ENCODE results near the gene SLC38A7. TPM values are rescaled to one million over a fixed set of nuclear protein-coding genes. Genes with fewer than 3 reads are reported as not detected.

The SLC38A7 gene
- total and polyA plus RNA-seq, 2 donors (not counting 3 experiments of a cell fraction or from before 2014, with no cell fraction given): 33.2 to 44.4 TPM

- Histone ChIP-seq H3K4me3 (replicated peaks in 1 of 3; ENCODE audit: insufficient read depth in 1 of 3, low read depth in 1 of 3, low read length in 3 of 3) (no peak overlapping the region), H3K4me2 (ENCODE audit: insufficient read depth, low read length) (no peak overlapping the region), H3K4me1 (ENCODE audit: control insufficient read depth, extremely low read depth, insufficient read depth, low read length) (no peaks in the 10 kb centered on the region), H3K36me3 (ENCODE audit: control insufficient read depth in 2 of 2, extremely low read depth in 1 of 2, insufficient read depth in 2 of 2, low read length in 2 of 2) (no peaks in the 10 kb centered on the region), H3K79me2 (ENCODE audit: control insufficient read depth, insufficient read depth, low read length) (no peaks in the 10 kb centered on the region), H3K9me1 (replicated peaks; ENCODE audit: control insufficient read depth, extremely low read depth, insufficient read depth, low read length) (no peaks in the 10 kb centered on the region), H3K9me3 (replicated peaks; ENCODE audit: control insufficient read depth, insufficient read depth, low read length) (no peaks in the 10 kb centered on the region), H3K9ac (replicated peaks; ENCODE audit: extremely low read depth, insufficient read depth, low read length) (no peak overlapping the region), H2AFZ (ENCODE audit: low read depth, low read length) (no peak overlapping the region), H3K27me3 (ENCODE audit: control insufficient read depth in 2 of 2, insufficient read depth in 2 of 2, low read length in 2 of 2) (peaks cover 2 to 5% of the 10 kb centered on the region in 2 experiments), H4K20me1 (replicated peaks; ENCODE audit: control insufficient read depth, extremely low read depth, insufficient read depth, low read length) (no peaks in the 10 kb centered on the region), H3K27ac (ENCODE audit: insufficient read depth, low read depth, low read length) (no peak overlapping the region)
- DNase-seq (ENCODE audit: low read depth, low spot score) (no peak), FAIRE-seq (no peak)
- TF ChIP-seq POLR2AphosphoS5 (IDR thresholded peaks at IDR 0.05; ENCODE audit: insufficient read depth, low read depth, low read length) (no peak), FOS (IDR thresholded peaks at IDR 0.05; ENCODE audit: borderline replicate concordance, insufficient read depth, low read length) (no peak), GATA2 (IDR thresholded peaks at IDR 0.05; ENCODE audit: insufficient read depth, insufficient read length, low read depth, low read length) (no peak), JUN (IDR thresholded peaks at IDR 0.05; ENCODE audit: borderline replicate concordance, insufficient read depth, insufficient read length, low read depth) (no peak), MYC (IDR thresholded peaks at IDR 0.05; ENCODE audit: low read depth, low read length) (no peak), CTCF (IDR thresholded peaks at IDR 0.05; ENCODE audit: extremely low read depth in 1 of 2, insufficient read depth in 1 of 2, low read depth in 1 of 2, low read length in 2 of 2) (no peak), MAX (IDR thresholded peaks at IDR 0.05; ENCODE audit: insufficient read depth, insufficient read length) (no peak), POLR2A (IDR thresholded peaks at IDR 0.05; ENCODE audit: low read depth, low read length) (no peak), EZH2 (IDR thresholded peaks at IDR 0.05; ENCODE audit: borderline replicate concordance, low read depth, low read length, severe bottlenecking) (no peak)
- ChIA-PET POLR2A (no interaction called here), CTCF (no interaction called here)
- BruUV-seq (replicated peaks): no TSS peak
- dilution Hi-C loops (cut with MboI; ENCODE audit: extremely low pct_ligation_motif_present, low sequenced_read_pairs) (no loop called here), intact Hi-C loops (cut with micrococcal nuclease) (no loop called here)
These were observed 34.9 kb downstream of the SLC38A7 start for GRCh38 chr16:58649707-58650106.

All from endothelial cell of umbilical vein (primary cell).